ENCODE results near the gene MYO3B. TPM values are rescaled to one million over a fixed set of nuclear protein-coding genes. Genes with fewer than 3 reads are reported as not detected.

MYO3B gene
- total and polyA plus RNA-seq, 4 donors, result 0.50 to 0.61 (median 0.53) TPM

DNA sequence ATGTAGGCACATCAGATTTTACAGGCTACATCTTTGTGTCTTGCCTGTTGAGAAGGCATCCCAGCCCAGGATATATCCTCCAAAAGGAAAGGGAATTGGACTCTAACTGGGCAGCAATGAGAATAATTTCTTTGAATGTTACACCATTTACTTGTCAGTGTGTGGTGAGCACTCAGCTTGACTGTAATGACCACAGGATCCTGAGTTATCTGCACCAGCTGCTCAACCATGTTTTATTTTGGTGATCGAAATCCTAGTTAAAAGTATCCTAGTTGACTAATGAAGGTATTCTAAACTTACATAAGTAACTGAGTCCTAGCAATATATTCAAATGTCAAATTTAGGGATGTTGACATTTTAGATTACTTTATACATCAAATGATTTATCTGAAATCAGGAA lies 123.0 kb downstream of the MYO3B start:
- no peaks in the 10 kb centered on the region for H3K27me3 ChIP-seq (ENCODE audit: control insufficient read depth, insufficient read depth, low read length)
- H3K4me1 ChIP-seq (ENCODE audit: control insufficient read depth, insufficient read depth, low read length), result no peaks in the 10 kb centered on the region
- peak in 1 of 6 donors; percentile 48 for DNase-seq (ENCODE audit: low read depth in 4 of 6, low spot score in 6 of 6)
- WGBS (ENCODE audit: insufficient coverage), result no CpG with 5 or more reads among the region's 1 CpG
- peaks cover 2% of the 10 kb centered on the region for H3K9me3 ChIP-seq (ENCODE audit: control insufficient read depth, insufficient read depth, low read length)
- H3K36me3 ChIP-seq (ENCODE audit: control insufficient read depth, insufficient read depth, low read length), result no peaks in the 10 kb centered on the region
- H3K4me3 ChIP-seq (ENCODE audit: low read depth, low read length), result no peak overlapping the region
- H3K27ac ChIP-seq (ENCODE audit: low read depth, low read length), result no peak overlapping the region

DNA sequence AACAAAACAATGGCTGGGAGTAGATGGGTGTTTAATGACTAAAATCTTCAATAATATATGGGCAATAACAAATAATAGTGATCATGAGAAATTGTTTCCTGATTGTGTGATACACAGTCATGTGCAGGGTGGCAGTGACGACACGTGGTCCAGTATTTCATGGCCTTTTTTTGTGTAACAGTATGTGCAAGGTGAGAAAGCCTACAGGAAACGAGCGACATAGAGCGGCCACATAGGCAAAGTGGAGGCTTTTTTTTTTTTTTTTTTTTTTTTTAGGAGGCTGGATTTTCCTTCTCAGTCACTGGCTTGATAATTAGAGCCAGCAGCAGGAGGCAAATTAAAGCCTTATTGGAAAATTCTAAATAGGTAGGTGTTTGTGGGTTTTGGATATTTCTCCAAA lies 123.7 kb downstream of the MYO3B start:
- Histone ChIP-seq H3K4me1 (ENCODE audit: control insufficient read depth, insufficient read depth, low read length) (no peaks in the 10 kb centered on the region), H3K9me3 (ENCODE audit: control insufficient read depth, insufficient read depth, low read length) (no peaks in the 10 kb centered on the region), H3K4me3 (ENCODE audit: low read depth, low read length) (no peak overlapping the region), H3K27ac (ENCODE audit: low read depth, low read length) (no peak overlapping the region), H3K27me3 (ENCODE audit: control insufficient read depth, insufficient read depth, low read length) (no peaks in the 10 kb centered on the region), H3K36me3 (ENCODE audit: control insufficient read depth, insufficient read depth, low read length) (no peaks in the 10 kb centered on the region)
- DNase-seq (ENCODE audit: low read depth in 4 of 6, low spot score in 6 of 6), result peak in 1 of 6 donors; percentile 86
- 81% methylated on average over 5 of the region's 5 CpGs for WGBS (ENCODE audit: insufficient coverage)

DNA sequence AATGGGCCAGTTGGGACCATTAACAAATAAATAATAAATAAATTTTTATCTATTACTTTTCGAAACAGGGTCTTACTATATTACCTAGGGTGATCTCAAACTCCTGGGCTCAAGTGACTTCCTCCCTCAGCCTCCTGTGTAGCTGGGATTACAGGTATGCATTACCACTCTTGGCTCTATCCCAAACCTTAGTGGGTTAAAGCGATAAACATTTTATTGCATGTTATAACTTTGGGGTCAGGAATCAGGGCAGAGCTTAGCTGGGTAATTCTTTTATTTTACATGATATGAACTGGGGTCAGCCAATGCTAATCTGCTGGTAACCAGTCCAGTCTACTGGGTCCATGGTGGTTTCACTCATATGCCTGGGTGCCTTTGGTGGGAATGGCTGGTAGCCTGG lies 127.8 kb downstream of the MYO3B start:
- no peaks in the 10 kb centered on the region for H3K4me1 ChIP-seq (ENCODE audit: control insufficient read depth, insufficient read depth, low read length)

DNA sequence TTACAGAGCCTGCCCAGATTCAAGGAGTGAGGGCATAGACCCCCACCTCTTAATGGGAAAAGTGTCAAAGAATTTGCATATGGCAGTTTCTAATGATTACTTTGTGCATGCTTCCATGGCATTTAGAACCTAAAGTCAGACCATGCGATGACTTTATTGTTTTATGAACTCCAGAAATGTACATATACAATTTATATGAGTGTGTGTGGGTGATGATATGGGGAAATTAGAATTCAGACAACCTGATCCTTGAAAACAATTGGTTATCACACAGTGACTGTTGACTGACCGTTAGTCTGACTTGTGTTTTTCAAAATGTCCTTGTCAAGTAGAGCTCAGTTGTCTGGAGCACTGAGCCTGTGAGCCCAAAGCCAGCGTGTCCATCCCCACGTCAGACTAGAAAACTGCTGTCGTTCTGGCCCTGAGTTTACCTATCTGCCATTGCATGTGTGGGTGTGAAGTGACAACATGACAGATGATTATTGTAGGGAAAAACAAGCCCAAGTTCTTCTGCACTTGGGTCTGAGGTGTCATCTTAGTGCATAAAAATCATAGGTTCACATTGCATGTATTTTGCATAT lies 128.4 kb downstream of the MYO3B start:
- no peak for DNase-seq (ENCODE audit: low read depth in 4 of 6, low spot score in 6 of 6)
- WGBS (ENCODE audit: insufficient coverage), result 83% methylated on average over 4 of the region's 5 CpGs
- H3K27me3 ChIP-seq (ENCODE audit: control insufficient read depth, insufficient read depth, low read length), result no peaks in the 10 kb centered on the region
- no peak overlapping the region for H3K4me3 ChIP-seq (ENCODE audit: low read depth, low read length)
- H3K36me3 ChIP-seq (ENCODE audit: control insufficient read depth, insufficient read depth, low read length), result no peaks in the 10 kb centered on the region
- no peaks in the 10 kb centered on the region for H3K9me3 ChIP-seq (ENCODE audit: control insufficient read depth, insufficient read depth, low read length)
- H3K27ac ChIP-seq (ENCODE audit: low read depth, low read length), result no peak overlapping the region
- H3K4me1 ChIP-seq (ENCODE audit: control insufficient read depth, insufficient read depth, low read length), result no peaks in the 10 kb centered on the region

More for the DNA sequence above, 127.8 kb downstream of the MYO3B start:
- WGBS (ENCODE audit: insufficient coverage), result 100% methylated on average over 1 of the region's 2 CpGs
- no peaks in the 10 kb centered on the region for H3K36me3 ChIP-seq (ENCODE audit: control insufficient read depth, insufficient read depth, low read length)
- H3K4me3 ChIP-seq (ENCODE audit: low read depth, low read length), result no peak overlapping the region
- no peaks in the 10 kb centered on the region for H3K9me3 ChIP-seq (ENCODE audit: control insufficient read depth, insufficient read depth, low read length)
- H3K27me3 ChIP-seq (ENCODE audit: control insufficient read depth, insufficient read depth, low read length), result no peaks in the 10 kb centered on the region
- H3K27ac ChIP-seq (ENCODE audit: low read depth, low read length), result no peak overlapping the region
- DNase-seq (ENCODE audit: low read depth in 4 of 6, low spot score in 6 of 6), result no peak

DNA sequence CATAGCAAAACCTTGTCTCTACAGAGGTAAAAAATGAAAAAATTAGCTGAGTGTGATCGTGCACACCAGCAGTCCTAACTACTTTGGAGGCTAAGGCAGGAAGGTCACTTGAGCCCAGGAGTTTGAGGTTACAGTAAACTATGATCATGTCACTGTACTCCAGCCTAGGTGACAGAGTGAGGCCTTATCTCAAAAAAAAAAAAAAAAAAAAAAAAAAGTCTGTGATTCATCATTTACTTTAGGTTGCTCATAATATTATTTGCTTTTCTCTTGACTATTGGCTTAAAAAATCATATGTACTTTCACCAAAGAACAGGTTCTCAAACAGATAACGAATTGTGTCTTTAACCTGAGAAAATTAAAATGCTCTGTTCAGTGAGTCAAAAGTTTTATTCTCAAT lies 129.1 kb downstream of the MYO3B start:
- no CpG with 5 or more reads among the region's 2 CpGs for WGBS (ENCODE audit: insufficient coverage)
- H3K36me3 ChIP-seq (ENCODE audit: control insufficient read depth, insufficient read depth, low read length), result no peaks in the 10 kb centered on the region

DNA sequence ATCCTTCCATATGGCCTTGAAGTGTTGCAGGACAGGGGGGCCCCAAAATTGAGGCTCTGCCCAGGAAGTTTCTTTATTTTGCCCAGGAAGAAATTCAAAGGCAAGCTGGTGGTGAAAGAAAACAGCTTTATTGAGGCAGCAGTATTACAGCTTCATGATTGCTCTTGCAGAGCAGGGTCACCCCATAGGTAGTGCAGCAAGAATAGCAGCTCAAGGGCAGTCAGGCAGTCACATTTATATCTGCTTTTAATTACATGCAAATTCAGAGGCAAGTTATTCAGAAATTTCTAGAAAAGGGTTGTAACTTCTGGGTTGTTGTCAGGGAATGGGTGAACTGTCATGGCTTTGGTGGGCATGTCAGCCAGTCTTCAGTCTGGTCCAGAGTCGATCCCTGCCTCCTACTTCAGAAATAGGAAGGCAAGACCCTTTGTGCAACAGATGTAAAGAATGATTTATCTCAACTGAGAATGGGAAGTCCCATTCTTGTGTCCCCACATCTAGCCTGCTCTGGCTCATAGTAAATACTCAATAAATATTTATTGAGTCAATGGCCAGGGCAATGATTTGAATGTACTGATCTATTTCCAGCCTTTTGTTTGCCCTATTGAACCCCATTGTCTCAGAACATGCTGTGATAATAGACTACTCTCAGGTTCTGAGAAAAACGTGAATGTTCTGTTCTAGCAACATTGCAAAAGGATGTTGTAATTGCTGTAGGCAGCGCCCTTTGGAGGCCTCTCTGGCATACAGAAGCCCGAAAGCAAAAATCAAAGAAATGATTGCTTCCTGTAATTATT lies 129.8 kb downstream of the MYO3B start:
- Histone ChIP-seq H3K9me3 (ENCODE audit: control insufficient read depth, insufficient read depth, low read length) (no peaks in the 10 kb centered on the region), H3K4me1 (ENCODE audit: control insufficient read depth, insufficient read depth, low read length) (no peaks in the 10 kb centered on the region), H3K27ac (ENCODE audit: low read depth, low read length) (no peak overlapping the region), H3K36me3 (ENCODE audit: control insufficient read depth, insufficient read depth, low read length) (no peaks in the 10 kb centered on the region), H3K4me3 (ENCODE audit: low read depth, low read length) (no peak overlapping the region), H3K27me3 (ENCODE audit: control insufficient read depth, insufficient read depth, low read length) (no peaks in the 10 kb centered on the region)
- DNase-seq (ENCODE audit: low read depth in 4 of 6, low spot score in 6 of 6), result no peak
- 59% methylated on average over 2 of the region's 4 CpGs for WGBS (ENCODE audit: insufficient coverage)

More for the DNA sequence above, 129.1 kb downstream of the MYO3B start:
- Histone ChIP-seq H3K27me3 (ENCODE audit: control insufficient read depth, insufficient read depth, low read length) (no peaks in the 10 kb centered on the region), H3K9me3 (ENCODE audit: control insufficient read depth, insufficient read depth, low read length) (no peaks in the 10 kb centered on the region), H3K4me1 (ENCODE audit: control insufficient read depth, insufficient read depth, low read length) (no peaks in the 10 kb centered on the region), H3K4me3 (ENCODE audit: low read depth, low read length) (no peak overlapping the region), H3K27ac (ENCODE audit: low read depth, low read length) (no peak overlapping the region)
- DNase-seq (ENCODE audit: low read depth in 4 of 6, low spot score in 6 of 6), result no peak

DNA sequence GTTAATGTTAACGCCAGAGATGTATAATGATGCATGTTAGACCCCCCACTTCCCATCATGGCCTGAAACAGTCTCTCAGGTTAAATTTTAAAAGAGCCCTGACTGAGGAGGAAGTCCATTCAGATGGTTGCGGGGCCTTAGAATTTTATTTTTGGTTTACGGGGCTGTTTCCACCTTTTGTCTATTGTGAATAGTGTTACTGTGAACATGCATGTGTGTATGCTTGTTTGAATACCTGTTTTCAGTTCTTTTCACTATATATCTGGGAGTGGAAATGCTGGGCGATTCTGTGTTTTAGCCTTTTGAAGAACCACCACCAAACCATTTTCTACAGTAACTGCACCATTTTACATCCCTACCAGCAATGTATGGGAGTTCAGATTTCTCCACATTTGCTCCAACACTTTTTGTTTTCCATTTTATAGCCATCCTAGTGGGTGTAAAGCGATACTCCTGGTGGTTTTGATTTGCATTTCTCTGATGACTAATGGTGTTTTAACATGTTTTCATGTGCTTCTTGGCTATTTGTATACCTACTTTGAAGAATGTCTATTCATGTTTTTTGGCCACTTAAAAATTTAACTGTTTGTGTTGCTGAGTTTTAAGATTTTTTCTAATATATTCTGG lies 133.0 kb downstream of the MYO3B start:
- Histone ChIP-seq H3K36me3 (ENCODE audit: control insufficient read depth, insufficient read depth, low read length) (no peaks in the 10 kb centered on the region), H3K4me1 (ENCODE audit: control insufficient read depth, insufficient read depth, low read length) (peaks cover 6% of the 10 kb centered on the region), H3K27me3 (ENCODE audit: control insufficient read depth, insufficient read depth, low read length) (no peaks in the 10 kb centered on the region), H3K9me3 (ENCODE audit: control insufficient read depth, insufficient read depth, low read length) (no peaks in the 10 kb centered on the region), H3K27ac (ENCODE audit: low read depth, low read length) (no peak overlapping the region), H3K4me3 (ENCODE audit: low read depth, low read length) (no peak overlapping the region)
- DNase-seq (ENCODE audit: low read depth in 4 of 6, low spot score in 6 of 6), result no peak
- no CpG with 5 or more reads among the region's 5 CpGs for WGBS (ENCODE audit: insufficient coverage)

DNA sequence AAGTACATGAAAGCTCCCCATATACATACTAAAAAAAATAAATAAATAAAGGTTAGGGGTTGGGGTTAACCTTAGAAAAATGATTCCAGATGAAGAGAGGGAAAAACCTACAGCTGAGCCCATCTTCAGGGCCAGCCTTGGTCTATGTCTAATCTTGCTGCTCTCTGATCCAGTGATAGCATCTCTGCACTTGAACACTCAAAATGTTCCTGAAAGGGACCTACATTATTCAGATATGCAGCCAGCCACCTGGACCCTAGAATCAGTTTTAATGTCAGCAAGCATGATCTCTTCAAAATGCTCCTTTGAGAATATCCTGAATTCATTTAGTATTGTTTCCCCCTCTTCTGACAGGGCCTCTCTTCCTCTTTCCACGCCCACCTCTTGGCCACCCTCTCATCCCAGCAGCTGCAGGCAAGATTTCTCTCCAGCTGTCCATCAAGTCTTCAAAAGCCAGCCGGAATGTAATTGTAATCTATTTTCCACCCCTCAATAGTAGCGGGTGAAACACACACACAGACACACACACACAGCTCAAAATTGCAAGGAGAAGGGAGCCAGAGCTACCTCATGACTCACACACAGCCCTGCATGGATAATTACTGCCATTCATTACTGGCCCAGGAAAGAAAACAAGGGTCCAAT lies 135.5 kb downstream of the MYO3B start:
- Histone ChIP-seq H3K27ac (ENCODE audit: low read depth, low read length) (no peak overlapping the region), H3K27me3 (ENCODE audit: control insufficient read depth, insufficient read depth, low read length) (no peaks in the 10 kb centered on the region), H3K4me1 (ENCODE audit: control insufficient read depth, insufficient read depth, low read length) (peaks cover 6% of the 10 kb centered on the region), H3K36me3 (ENCODE audit: control insufficient read depth, insufficient read depth, low read length) (no peaks in the 10 kb centered on the region), H3K4me3 (ENCODE audit: low read depth, low read length) (no peak overlapping the region), H3K9me3 (ENCODE audit: control insufficient read depth, insufficient read depth, low read length) (no peaks in the 10 kb centered on the region)
- WGBS (ENCODE audit: insufficient coverage), result 21% methylated on average over 3 of the region's 3 CpGs
- DNase-seq (ENCODE audit: low read depth in 4 of 6, low spot score in 6 of 6), result peak in 2 of 6 donors; percentile 72 to 75

DNA sequence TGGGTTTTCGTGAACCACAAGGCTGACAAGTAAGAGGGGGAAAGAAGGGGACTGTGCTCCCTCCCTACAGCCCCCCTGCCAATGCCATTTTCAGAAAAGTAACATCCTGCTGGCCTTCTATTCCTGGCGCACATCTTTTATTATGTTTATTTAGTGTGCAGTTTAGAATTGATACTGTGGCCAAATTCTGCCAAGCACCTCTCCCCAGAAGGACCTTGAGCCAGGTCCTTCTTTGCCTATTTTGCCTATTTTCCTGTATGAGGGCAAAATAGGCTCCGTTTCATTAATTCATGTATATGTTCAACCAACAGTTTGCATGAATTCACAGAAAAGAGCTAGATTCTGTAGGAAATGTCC lies 136.0 kb downstream of the MYO3B start:
- Histone ChIP-seq H3K36me3 (ENCODE audit: control insufficient read depth, insufficient read depth, low read length) (no peaks in the 10 kb centered on the region), H3K27ac (ENCODE audit: low read depth, low read length) (no peak overlapping the region), H3K9me3 (ENCODE audit: control insufficient read depth, insufficient read depth, low read length) (no peaks in the 10 kb centered on the region), H3K4me1 (ENCODE audit: control insufficient read depth, insufficient read depth, low read length) (peaks cover 6% of the 10 kb centered on the region), H3K4me3 (ENCODE audit: low read depth, low read length) (no peak overlapping the region), H3K27me3 (ENCODE audit: control insufficient read depth, insufficient read depth, low read length) (no peaks in the 10 kb centered on the region)
- no CpG with 5 or more reads among the region's 3 CpGs for WGBS (ENCODE audit: insufficient coverage)
- no peak for DNase-seq (ENCODE audit: low read depth in 4 of 6, low spot score in 6 of 6)
